Psoas muscle (tissue), 8 donors: ENCODE results near the gene COL4A2. TPM values are rescaled to one million over a fixed set of nuclear protein-coding genes. Genes with fewer than 3 reads are reported as not detected.

Experiments used
- ATAC-seq, 4 donors: fragments of 200-7000 bp; cut with Tn5 transposase; one replicate each; pipeline ENCODE4 v1.9.1; 2020; ENCODE audit warnings: moderate library complexity in 3 of 4, mild to moderate bottlenecking in 2 of 4
- DNase-seq, 2 donors: peaks; one replicate each; pipeline ENCODE4 v3.0.0-alpha.2; 2020
- H3K27ac ChIP-seq: fragments of 200-600 bp; one replicate; pipeline ENCODE4 v1.8.0; 2022
- H3K27me3 ChIP-seq, 3 donors: fragments of 200-600 bp in 1 of 3; one replicate each; pipeline versions ENCODE4 v1.6.1 to v1.8.0; 2013 to 2022; ENCODE audit warnings: low read length in 2 of 3, mild to moderate bottlenecking in 2 of 3, moderate library complexity in 1 of 3; ENCODE audit not compliant: insufficient read depth in 3 of 3
- H3K36me3 ChIP-seq, 2 donors: fragments of 200-600 bp in 1 of 2; one replicate each; pipeline versions ENCODE4 v1.6.1 to v1.8.0; 2013 to 2022; ENCODE audit warnings: low read depth in 1 of 2, mild to moderate bottlenecking in 1 of 2, moderate library complexity in 1 of 2; ENCODE audit not compliant: insufficient read depth in 1 of 2
- H3K4me1 ChIP-seq: fragments of 200-600 bp; one replicate; pipeline ENCODE4 v1.8.0; 2022
- H3K4me3 ChIP-seq: fragments of 200-600 bp; one replicate; pipeline ENCODE4 v1.8.0; 2022; ENCODE audit warnings: mild to moderate bottlenecking
- H3K9me3 ChIP-seq: fragments of 200-600 bp; one replicate; pipeline ENCODE4 v1.8.0; 2022
- CTCF ChIP-seq: fragments of 200-600 bp; IDR thresholded peaks from one replicate; pipeline ENCODE4 v1.8.0; 2022; ENCODE audit warnings: antibody characterized with exemption
- WGBS, 3 donors: extraction: QIAGEN DNeasy Blood & Tissue Kit; methylation state at CpG; one replicate each; pipeline versions ENCODE4 v1.1.6 to v1.1.7; 2013; 5-methylcytosine and 5-hydroxymethylcytosine counted together
- intact Hi-C, 2 donors: fragments of 100-400 bp; cut with DNase I; formaldehyde crosslinking; loops; one replicate each; pipeline versions ENCODE4 v1.11.0 to v1.14.2; 2022
- polyA plus RNA-seq, 3 donors: library from polyadenylated mRNA; stranded (reverse); fragments of 200-250 nt; gene quantifications; one replicate each; pipeline ENCODE4 v1.2.3, GENCODE V29; 2013
- total RNA-seq, 4 donors: library from RNA; stranded (reverse); fragmentation: NEBNext Ultra II Directional in 2 of 4; extraction: Animal tissue kit (Norgen Biotek cat#: 25700) in 2 of 4; gene quantifications; one replicate each; pipeline versions ENCODE4 v1.2.1 to v1.2.4, GENCODE V29; 2021 to 2023
- donor health status: healthy with polysubstance abuse.
- donor health status: DM: no; HTN: no; CAD: no; lungs with moderate emphysema.
- donor health status: Bipolar disorder and iron deficiency.
- donor health status: healthy.
- donor health status: DM: yes; HTN: yes; CAD: no.
- donor health status: DM: no; HTN: no; CAD: no.
- donor health status: DM: no; HTN: no; CAD: no.
- donor health status: DM: yes; HTN: yes; CAD: no.

Gene COL4A2
- total and polyA plus RNA-seq, 7 donors: 25.8 to 84.5 (median 57.8) TPM

DNA sequence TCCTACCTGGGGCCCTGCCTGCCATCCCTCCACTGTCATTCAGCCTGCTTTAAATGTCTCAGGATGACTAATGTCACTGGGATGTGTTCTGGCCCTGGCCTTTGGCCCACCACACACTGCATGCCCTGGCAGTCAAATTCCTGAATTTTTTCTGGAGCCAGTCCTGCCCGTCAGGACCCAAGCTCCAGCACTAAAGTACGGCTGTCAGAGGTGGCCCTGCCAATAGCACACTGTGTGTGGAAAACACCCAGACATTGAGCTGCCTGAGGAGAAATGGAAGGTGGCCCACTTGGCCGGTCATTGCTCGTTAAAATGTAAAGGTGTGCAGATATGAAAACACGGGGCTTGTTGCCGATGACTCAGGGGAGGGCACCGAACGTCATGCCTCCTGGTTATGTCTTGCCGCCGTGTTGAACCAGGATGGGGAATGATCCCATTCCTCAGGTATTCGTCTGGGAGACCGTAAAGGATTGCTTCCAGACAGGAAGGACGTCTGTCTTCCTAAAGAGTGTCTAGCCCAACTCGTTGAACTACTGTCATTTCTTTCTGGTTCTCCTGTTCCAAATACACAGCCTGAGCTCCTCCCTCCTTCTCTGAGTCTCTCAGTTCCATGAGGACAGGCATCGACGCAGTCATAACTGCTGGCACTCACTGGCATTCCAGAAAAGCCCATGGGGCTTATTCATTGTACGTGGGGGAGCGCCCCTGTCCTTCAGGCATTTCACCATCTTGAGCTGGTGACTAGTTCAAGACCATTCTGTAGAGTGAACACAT is 40.6 kb downstream of the COL4A2 start:
- intact Hi-C loops: no loop called here
- ATAC-seq (peak; percentile 52 to 87 (median 78)), DNase-seq (peak; percentile 63 to 64)
- H3K36me3 ChIP-seq: no peaks in the 10 kb centered on the region
- no peak overlapping the region for H3K4me3 ChIP-seq
- WGBS, 3 donors: 15 to 18% (median 15%) methylated on average over 18 of the region's 18 CpGs
- H3K9me3 ChIP-seq: no peaks in the 10 kb centered on the region
- no peak for TF ChIP-seq CTCF
- peaks cover 15% of the 10 kb centered on the region for H3K4me1 ChIP-seq
- H3K27ac ChIP-seq: peak overlapping the region; percentile 57
- peaks cover 0 to 22% (median 3%) of the 10 kb centered on the region in 3 donors for H3K27me3 ChIP-seq

DNA sequence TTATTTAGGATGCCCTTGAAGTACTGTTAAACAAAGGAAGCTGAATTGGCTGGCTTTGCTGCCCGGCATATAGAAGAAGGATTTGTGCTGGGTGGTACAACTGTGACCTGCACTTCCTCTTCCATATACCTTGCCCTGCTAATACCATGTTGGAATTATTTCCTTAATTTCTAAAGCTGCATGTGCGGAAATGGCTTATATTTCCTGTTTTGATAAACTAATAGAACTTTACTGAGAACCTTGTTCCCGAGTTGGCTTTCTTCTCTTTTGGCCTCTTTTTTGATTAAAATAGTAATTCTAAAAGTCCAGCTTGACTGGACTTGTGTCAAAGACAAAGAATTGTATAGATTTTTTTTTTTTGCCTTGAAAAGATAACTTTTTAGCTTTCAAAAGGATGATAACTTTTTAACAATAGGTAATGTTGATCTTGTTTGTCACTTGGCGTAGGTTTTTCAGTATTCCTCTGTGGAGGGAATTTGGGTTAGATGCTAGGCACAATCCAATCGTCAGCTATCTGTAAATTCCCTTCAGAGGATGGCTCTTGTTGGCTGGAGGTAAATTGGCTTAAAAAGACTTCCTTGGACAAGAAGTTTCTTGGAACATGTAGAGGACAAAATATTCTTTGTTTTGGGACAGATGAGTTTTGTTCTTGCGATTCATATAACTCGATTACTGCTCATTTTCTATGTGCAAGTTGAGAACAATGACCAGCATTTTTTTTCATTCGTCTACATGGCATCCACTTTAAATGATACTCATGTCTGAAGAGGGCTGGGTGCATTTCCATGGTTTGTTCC is 41.4 kb downstream of the COL4A2 start:
- H3K4me3 ChIP-seq: no peak overlapping the region
- H3K27ac ChIP-seq: peak overlapping the region; percentile 57
- DNase-seq (no peak), ATAC-seq (no peak)
- H3K36me3 ChIP-seq: no peaks in the 10 kb centered on the region
- no peak for TF ChIP-seq CTCF
- WGBS, 3 donors: 30 to 40% (median 33%) methylated on average over 8 of the region's 8 CpGs
- H3K27me3 ChIP-seq: peaks cover 0 to 16% (median under 1%) of the 10 kb centered on the region in 3 donors
- intact Hi-C loops: no loop called here
- no peaks in the 10 kb centered on the region for H3K9me3 ChIP-seq
- peaks cover 15% of the 10 kb centered on the region for H3K4me1 ChIP-seq

- H3K36me3 ChIP-seq: no peaks in the 10 kb centered on the region
- TF ChIP-seq CTCF: no peak
- H3K27ac ChIP-seq: no peak overlapping the region
- 13 to 24% (median 24%) methylated on average over 5 of the region's 5 CpGs for WGBS, 3 donors
- intact Hi-C loops: no loop called here
- DNase-seq (no peak), ATAC-seq (peak; percentile 48 to 72 (median 64))
- peaks cover 0 to 16% (median 0%) of the 10 kb centered on the region in 3 donors for H3K27me3 ChIP-seq
- H3K9me3 ChIP-seq: no peaks in the 10 kb centered on the region
- H3K4me3 ChIP-seq: no peak overlapping the region
- H3K4me1 ChIP-seq: peaks cover 15% of the 10 kb centered on the region
Measured at GRCh38 chr13:110349239-110349638, 42.2 kb downstream of the COL4A2 start.

GRCh38 chr13:110350049-110350448 is 43.0 kb downstream of the COL4A2 start:
- WGBS, 3 donors: 77 to 83% (median 77%) methylated on average over 1 of the region's 1 CpG
- H3K4me1 ChIP-seq: peaks cover 15% of the 10 kb centered on the region
- no peak overlapping the region for H3K27ac ChIP-seq

More at GRCh38 chr13:110350049-110350448, 43.0 kb downstream of the COL4A2 start:
- Histone ChIP-seq H3K9me3 (no peaks in the 10 kb centered on the region), H3K27me3 (peaks cover 0 to 16% (median 0%) of the 10 kb centered on the region in 3 donors), H3K36me3 (no peaks in the 10 kb centered on the region), H3K4me3 (no peak overlapping the region)
- ATAC-seq (no peak), DNase-seq (no peak)
- no peak for TF ChIP-seq CTCF
- intact Hi-C loops: no loop called here
